ENCODE measurements around the gene MCRS1.
A peak's percentile ranks its signal among the peaks of the same experiment; 100 is the strongest.

MCRS1 gene

DNA sequence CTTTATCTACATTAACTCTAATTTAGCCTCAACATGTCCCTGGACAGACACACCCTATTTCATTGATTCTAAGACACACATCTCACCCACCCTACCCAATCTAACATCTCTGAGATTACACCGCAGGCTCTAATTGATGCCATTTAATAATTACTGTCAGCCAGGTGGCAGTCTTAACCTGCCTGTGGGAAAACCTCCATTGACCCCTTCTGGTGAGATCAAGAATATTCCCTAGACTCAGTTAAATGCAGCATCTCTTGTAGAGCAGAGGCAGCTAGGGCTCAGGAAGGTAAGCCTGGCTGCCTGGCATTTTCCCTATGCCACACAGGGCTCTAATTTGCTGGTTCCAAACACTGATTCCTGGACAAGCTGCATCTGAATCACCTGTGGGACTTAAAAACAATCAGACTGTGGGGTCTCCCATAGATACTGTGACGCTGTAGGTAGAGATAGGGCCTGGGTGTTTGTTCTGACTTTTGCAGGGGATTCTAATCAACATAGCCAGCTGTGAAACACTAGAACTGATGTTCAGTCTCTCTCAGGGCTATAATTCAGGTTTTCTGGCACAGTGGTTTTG, 14.3 kb downstream of the MCRS1 start:
- no peaks in the 10 kb centered on the region for H3K9me3 Mint-ChIP-seq
- H3K4me1 Mint-ChIP-seq, result peaks cover 7% of the 10 kb centered on the region
- H3K27ac Mint-ChIP-seq, result peak overlapping the region; percentile 43
- H3K4me3 Mint-ChIP-seq, result no peak overlapping the region
- H3K27me3 Mint-ChIP-seq, result no peaks in the 10 kb centered on the region
- no peaks in the 10 kb centered on the region for H3K36me3 Mint-ChIP-seq

- H3K27ac Mint-ChIP-seq, result no peak overlapping the region
- peaks cover 12% of the 10 kb centered on the region for H3K4me1 Mint-ChIP-seq
- no peak overlapping the region for H3K4me3 Mint-ChIP-seq
- no peaks in the 10 kb centered on the region for H3K9me3 Mint-ChIP-seq
- H3K27me3 Mint-ChIP-seq, result peaks cover 2% of the 10 kb centered on the region
- no peaks in the 10 kb centered on the region for H3K36me3 Mint-ChIP-seq
Measured at GRCh38 chr12:49552899-49553298, 15.0 kb downstream of the MCRS1 start.

GRCh38 chr12:49552425-49552824, 15.5 kb downstream of the MCRS1 start:
- H3K27me3 Mint-ChIP-seq, result peaks cover 2% of the 10 kb centered on the region
- no peak overlapping the region for H3K4me3 Mint-ChIP-seq
- no peaks in the 10 kb centered on the region for H3K9me3 Mint-ChIP-seq
- H3K27ac Mint-ChIP-seq, result no peak overlapping the region
- H3K36me3 Mint-ChIP-seq, result no peaks in the 10 kb centered on the region
- H3K4me1 Mint-ChIP-seq, result peaks cover 12% of the 10 kb centered on the region

DNA sequence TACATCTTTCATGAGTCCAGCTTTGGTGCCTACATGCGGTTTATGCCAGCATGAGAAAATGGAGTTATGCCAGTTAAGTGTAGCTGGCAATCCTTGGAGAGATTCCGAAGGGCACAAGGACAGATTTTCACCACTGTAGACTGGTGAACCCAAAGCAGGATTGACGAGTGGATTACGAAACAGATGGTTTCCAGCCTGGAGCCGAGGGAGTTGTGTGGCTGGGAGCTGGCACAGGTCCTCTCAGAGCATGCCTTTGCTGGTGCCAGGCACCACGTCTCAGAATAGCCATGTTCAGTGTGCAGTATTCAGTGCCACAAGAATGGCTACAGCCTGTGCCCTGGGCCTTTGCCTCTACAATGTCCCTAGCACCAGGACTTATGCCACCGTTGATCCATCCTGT, 15.9 kb downstream of the MCRS1 start:
- Mint-ChIP-seq H3K27me3 (peaks cover 2% of the 10 kb centered on the region), H3K4me1 (peaks cover 12% of the 10 kb centered on the region), H3K4me3 (no peak overlapping the region), H3K27ac (no peak overlapping the region), H3K9me3 (no peaks in the 10 kb centered on the region), H3K36me3 (no peaks in the 10 kb centered on the region)

DNA sequence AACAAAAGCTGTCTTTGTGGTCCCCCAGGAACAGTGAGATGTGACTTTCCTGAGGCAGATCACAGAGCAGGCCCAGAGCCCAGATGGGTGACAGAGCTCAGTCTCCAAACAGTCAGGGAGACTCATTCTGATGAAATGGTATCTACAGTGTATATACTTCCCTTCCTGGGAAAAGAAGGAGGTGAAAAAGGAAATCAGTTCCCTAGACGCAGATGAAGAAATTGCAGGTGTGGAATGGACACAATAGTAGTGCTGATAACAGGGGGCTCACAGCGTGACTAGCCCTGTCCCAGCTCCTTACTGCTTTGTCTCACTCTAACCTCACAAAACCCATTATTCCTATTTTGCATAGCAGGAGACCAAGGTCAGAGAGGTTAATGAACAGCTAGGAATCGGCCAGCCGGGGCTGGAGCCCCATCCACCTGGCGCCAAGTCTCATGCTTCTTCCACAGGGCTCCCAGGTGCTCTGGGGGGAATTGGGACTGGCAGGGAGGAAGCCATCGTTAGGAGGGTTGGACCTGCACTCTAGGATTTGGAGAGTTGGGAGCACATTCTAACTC, 17.2 kb downstream of the MCRS1 start:
- Mint-ChIP-seq H3K9me3 (no peaks in the 10 kb centered on the region), H3K27ac (no peak overlapping the region), H3K4me3 (no peak overlapping the region), H3K36me3 (no peaks in the 10 kb centered on the region), H3K4me1 (peaks cover 9% of the 10 kb centered on the region), H3K27me3 (peaks cover 2% of the 10 kb centered on the region)

DNA sequence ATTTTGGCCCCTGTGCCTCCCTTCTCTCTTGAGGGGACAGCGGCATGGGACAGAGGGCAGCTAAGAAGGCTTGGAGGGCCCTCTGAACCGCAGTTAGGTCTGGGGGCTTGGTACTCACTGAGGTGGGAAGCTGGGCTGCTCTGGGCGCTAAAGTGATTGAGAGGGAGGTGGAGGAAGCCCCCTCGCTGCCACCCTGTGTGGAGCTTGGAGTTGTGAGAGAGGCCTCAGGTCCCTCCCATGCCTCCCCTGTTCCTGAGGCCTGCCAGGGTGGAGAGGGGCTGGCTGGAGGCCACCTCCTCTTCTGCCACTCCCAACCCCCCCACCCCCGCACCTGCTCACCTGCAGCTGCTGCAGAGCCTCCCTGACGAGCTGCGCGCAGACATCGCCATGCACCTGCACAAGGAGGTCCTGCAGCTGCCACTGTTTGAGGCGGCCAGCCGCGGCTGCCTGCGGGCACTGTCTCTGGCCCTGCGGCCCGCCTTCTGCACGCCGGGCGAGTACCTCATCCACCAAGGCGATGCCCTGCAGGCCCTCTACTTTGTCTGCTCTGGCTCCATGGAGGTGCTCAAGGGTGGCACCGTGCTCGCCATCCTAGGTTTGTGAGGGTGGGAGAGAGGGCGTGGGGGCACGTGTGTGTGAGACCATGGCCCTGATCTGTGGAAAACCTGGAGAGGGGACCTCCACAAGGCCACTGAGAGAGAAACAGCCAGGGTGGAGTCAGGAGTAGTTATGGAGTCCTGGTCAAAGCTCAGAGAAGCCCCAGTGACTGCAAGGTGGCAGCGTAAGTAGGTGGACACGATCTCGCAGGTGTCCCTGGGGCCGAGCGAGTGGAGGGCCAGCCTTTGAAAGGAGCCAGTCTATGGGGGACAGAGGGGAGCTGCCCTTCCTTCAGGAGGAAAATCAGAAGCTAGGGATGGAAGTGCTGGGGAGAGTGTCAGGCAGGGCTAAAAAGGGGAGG, 17.9 kb downstream of the MCRS1 start:
- Mint-ChIP-seq H3K27ac (peak overlapping the region; percentile 83), H3K36me3 (no peaks in the 10 kb centered on the region), H3K4me3 (peak overlapping the region; percentile 51), H3K4me1 (peaks cover 9% of the 10 kb centered on the region), H3K27me3 (peaks cover 2% of the 10 kb centered on the region), H3K9me3 (no peaks in the 10 kb centered on the region)

GRCh38 chr12:49548822-49549648, 18.9 kb downstream of the MCRS1 start:
- Mint-ChIP-seq H3K9me3 (no peaks in the 10 kb centered on the region), H3K27ac (no peak overlapping the region), H3K4me1 (peaks cover 9% of the 10 kb centered on the region), H3K4me3 (peak overlapping the region; percentile 78), H3K27me3 (peaks cover 2% of the 10 kb centered on the region), H3K36me3 (no peaks in the 10 kb centered on the region)

- H3K36me3 Mint-ChIP-seq, result no peaks in the 10 kb centered on the region
- no peak overlapping the region for H3K27ac Mint-ChIP-seq
- peaks cover 2% of the 10 kb centered on the region for H3K27me3 Mint-ChIP-seq
- H3K9me3 Mint-ChIP-seq, result no peaks in the 10 kb centered on the region
- peak overlapping the region; percentile 78 for H3K4me3 Mint-ChIP-seq
- H3K4me1 Mint-ChIP-seq, result peaks cover 9% of the 10 kb centered on the region
Measured at GRCh38 chr12:49548481-49548821, 19.5 kb downstream of the MCRS1 start.

GRCh38 chr12:49547090-49547690, 20.8 kb downstream of the MCRS1 start:
- Mint-ChIP-seq H3K4me1 (peaks cover 11% of the 10 kb centered on the region), H3K36me3 (no peaks in the 10 kb centered on the region), H3K27ac (no peak overlapping the region), H3K4me3 (peak overlapping the region; percentile 15), H3K9me3 (no peaks in the 10 kb centered on the region), H3K27me3 (peaks cover 2% of the 10 kb centered on the region)

GRCh38 chr12:49546481-49546880, 21.5 kb downstream of the MCRS1 start:
- H3K27me3 Mint-ChIP-seq, result peaks cover 2% of the 10 kb centered on the region
- no peaks in the 10 kb centered on the region for H3K9me3 Mint-ChIP-seq
- H3K4me3 Mint-ChIP-seq, result no peak overlapping the region
- peaks cover 13% of the 10 kb centered on the region for H3K4me1 Mint-ChIP-seq
- no peak overlapping the region for H3K27ac Mint-ChIP-seq
- no peaks in the 10 kb centered on the region for H3K36me3 Mint-ChIP-seq

DNA sequence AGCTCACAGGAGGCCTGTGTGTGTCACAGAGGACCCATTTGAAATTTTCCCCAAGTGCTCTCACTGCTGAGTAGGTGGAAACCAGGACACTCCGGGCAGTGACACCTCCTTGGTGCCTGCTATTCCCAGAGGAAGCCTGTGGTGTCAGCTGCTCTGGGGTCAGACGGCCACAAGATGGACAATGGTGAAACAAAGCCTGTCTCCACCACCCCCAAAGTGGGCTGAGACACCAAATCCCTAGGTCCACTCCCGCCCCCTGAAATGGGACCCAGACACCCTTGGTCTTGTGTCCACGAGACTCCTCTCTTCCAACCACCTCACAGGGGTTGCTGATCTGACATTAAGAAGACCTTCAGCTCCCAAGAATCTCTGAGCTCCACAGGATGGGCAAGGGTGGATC, 22.1 kb downstream of the MCRS1 start:
- Mint-ChIP-seq H3K27me3 (peaks cover 2% of the 10 kb centered on the region), H3K36me3 (no peaks in the 10 kb centered on the region), H3K27ac (no peak overlapping the region), H3K4me1 (peaks cover 19% of the 10 kb centered on the region), H3K4me3 (no peak overlapping the region), H3K9me3 (no peaks in the 10 kb centered on the region)

GRCh38 chr12:49543914-49544815, 23.8 kb downstream of the MCRS1 start:
- Mint-ChIP-seq H3K27ac (no peak overlapping the region), H3K36me3 (no peaks in the 10 kb centered on the region), H3K9me3 (no peaks in the 10 kb centered on the region), H3K27me3 (peaks cover 2% of the 10 kb centered on the region), H3K4me1 (peaks cover 26% of the 10 kb centered on the region), H3K4me3 (no peak overlapping the region)

GRCh38 chr12:49543221-49543913, 24.6 kb downstream of the MCRS1 start:
- Mint-ChIP-seq H3K4me3 (no peak overlapping the region), H3K27me3 (peaks cover 2% of the 10 kb centered on the region), H3K36me3 (no peaks in the 10 kb centered on the region), H3K9me3 (no peaks in the 10 kb centered on the region), H3K27ac (no peak overlapping the region), H3K4me1 (peaks cover 22% of the 10 kb centered on the region)

- Mint-ChIP-seq H3K4me1 (peaks cover 17% of the 10 kb centered on the region), H3K9me3 (no peaks in the 10 kb centered on the region), H3K27ac (no peak overlapping the region), H3K36me3 (no peaks in the 10 kb centered on the region), H3K4me3 (no peak overlapping the region), H3K27me3 (no peaks in the 10 kb centered on the region)
Measured at GRCh38 chr12:49542592-49543160, 25.3 kb downstream of the MCRS1 start.
